Right lobe of liver (tissue), 6 donors: Measurements from ENCODE around the gene KNTC1. TPM values are rescaled to one million over a fixed set of nuclear protein-coding genes. Genes with fewer than 3 reads are reported as not detected.

Source experiments
- ATAC-seq, 4 donors: fragments of 200-7000 bp; cut with Tn5 transposase; one replicate each; pipeline ENCODE4 v1.9.1; 2020; ENCODE audit warnings: mild to moderate bottlenecking in 4 of 4, moderate library complexity in 4 of 4
- DNase-seq, 3 donors: peaks; one replicate each; pipeline ENCODE4 v3.0.0-alpha.2; 2020
- H3K27ac ChIP-seq, 3 donors: fragments of 200-600 bp; one replicate each; pipeline ENCODE4 v1.8.0; 2022
- H3K27me3 ChIP-seq, 2 donors: fragments of 200-600 bp; one replicate each; pipeline ENCODE4 v1.8.0; 2022
- H3K36me3 ChIP-seq, 4 donors: fragments of 200-600 bp; sonication (generic) in 1 of 4; one replicate each; pipeline versions ENCODE4 v1.5.1 to v1.8.0; 2017 to 2022; ENCODE audit warnings: control low read depth in 1 of 4
- H3K4me1 ChIP-seq, 4 donors: fragments of 200-600 bp; sonication (generic) in 1 of 4; one replicate each; pipeline versions ENCODE4 v1.5.1 to v1.8.0; 2017 to 2022; ENCODE audit warnings: control low read depth in 1 of 4
- H3K4me3 ChIP-seq, 3 donors: fragments of 200-600 bp; one replicate each; pipeline ENCODE4 v1.8.0; 2022
- H3K9me3 ChIP-seq, 4 donors: fragments of 200-600 bp; sonication (generic) in 1 of 4; one replicate each; pipeline versions ENCODE4 v1.5.1 to v1.8.0; 2017 to 2022; ENCODE audit warnings: control low read depth in 1 of 4
- CTCF ChIP-seq, 4 donors: fragments of 200-600 bp in 3 of 4; fragments of 450-650 bp in 1 of 4; IDR thresholded peaks; one replicate each; pipeline versions ENCODE4 v1.5.1 to v1.8.0; 2016 to 2022; ENCODE audit warnings: antibody characterized with exemption in 4 of 4, mild to moderate bottlenecking in 2 of 4
- POLR2A ChIP-seq: fragments of 450-650 bp; IDR thresholded peaks from one replicate; pipeline ENCODE4 v1.6.1; 2017; ENCODE audit warnings: antibody characterized with exemption, mild to moderate bottlenecking
- WGBS: methylation state at CpG from one replicate; pipeline ENCODE4 v1.1.6; 2018; ENCODE audit warnings: low coverage, low lambda C conversion rate; ENCODE audit not compliant: insufficient coverage; ENCODE audit errors: missing lambda C conversion rate; 5-methylcytosine and 5-hydroxymethylcytosine counted together
- intact Hi-C, 2 donors: fragments of 100-400 bp; cut with DNase I; formaldehyde crosslinking; loops; one replicate each; pipeline versions ENCODE4 v1.11.2 to v1.14.1; 2022
- total RNA-seq, 6 experiments: library from RNA; depleted of rRNA in 2 of 6; stranded (reverse); fragments of >200 nt in 2 of 6; fragmentation: NEBNext Ultra II Directional in 3 of 6; extraction: Animal tissue kit (Norgen Biotek cat#: 25700) in 3 of 6; gene quantifications; one replicate each; pipeline versions ENCODE4 v1.1.0 to v1.2.4, GENCODE V29; 2016 to 2023
- donor health status: DM: no; HTN: yes; CAD: no.
- donor health status: DM: no; HTN: no; CAD: no.
- donor health status: DM: no; HTN: no; CAD: no.
- donor health status: DM: no; HTN: yes; CAD: no.
- donor health status: DM: no; HTN: yes; CAD: no.

The KNTC1 gene
- total RNA-seq, 6 experiments from 2014 or later, result 2.1 to 10.7 (median 3.5) TPM

- Histone ChIP-seq H3K36me3 (no peaks in the 10 kb centered on the region), H3K4me3 (no peak overlapping the region), H3K27ac (no peak overlapping the region), H3K4me1 (no peaks in the 10 kb centered on the region), H3K9me3 (no peaks in the 10 kb centered on the region), H3K27me3 (no peaks in the 10 kb centered on the region)
- DNase-seq (no peak), ATAC-seq (no peak)
- WGBS, result 92% methylated on average over 2 of the region's 2 CpGs
- no peak for TF ChIP-seq CTCF (IDR thresholded peaks at IDR 0.05)
- no peak for TF ChIP-seq POLR2A
- intact Hi-C loops, result no loop called here
Observed at GRCh38 chr12:122602456-122602855, 75.4 kb downstream of the KNTC1 start.

- no peak for TF ChIP-seq CTCF (IDR thresholded peaks at IDR 0.05)
- TF ChIP-seq POLR2A, result no peak
- no peak overlapping the region for H3K4me3 ChIP-seq
- no peak for ATAC-seq
- intact Hi-C loops, result no loop called here
- no peak overlapping the region for H3K27ac ChIP-seq
- no peak for DNase-seq
- no peaks in the 10 kb centered on the region for H3K4me1 ChIP-seq
- H3K9me3 ChIP-seq, result no peaks in the 10 kb centered on the region
- no peaks in the 10 kb centered on the region for H3K27me3 ChIP-seq
- H3K36me3 ChIP-seq, result no peaks in the 10 kb centered on the region
- WGBS, result 94% methylated on average over 4 of the region's 4 CpGs
Observed at GRCh38 chr12:122604993-122605392, 77.9 kb downstream of the KNTC1 start.

- H3K4me3 ChIP-seq, result no peak overlapping the region
- H3K27ac ChIP-seq, result no peak overlapping the region
- H3K4me1 ChIP-seq, result no peaks in the 10 kb centered on the region
- TF ChIP-seq POLR2A, result no peak
- no peaks in the 10 kb centered on the region for H3K27me3 ChIP-seq
- no peaks in the 10 kb centered on the region for H3K36me3 ChIP-seq
- intact Hi-C loops, result no loop called here
- no peak for DNase-seq
- H3K9me3 ChIP-seq, result no peaks in the 10 kb centered on the region
- 100% methylated on average over 2 of the region's 3 CpGs for WGBS
- ATAC-seq, result no peak
Observed at GRCh38 chr12:122609732-122610131, 82.7 kb downstream of the KNTC1 start.

- no peak overlapping the region for H3K4me3 ChIP-seq
- intact Hi-C loops, result no loop called here
Observed at GRCh38 chr12:122610207-122610606, 83.2 kb downstream of the KNTC1 start.

GRCh38 chr12:122610911-122611310, 83.9 kb downstream of the KNTC1 start:
- TF ChIP-seq POLR2A (no peak), CTCF (IDR thresholded peaks at IDR 0.05) (no peak)
- H3K27ac ChIP-seq, result no peak overlapping the region
- intact Hi-C loops, result no loop called here
- no peaks in the 10 kb centered on the region for H3K27me3 ChIP-seq
- peaks cover 0 to 2% (median 0%) of the 10 kb centered on the region in 4 donors for H3K36me3 ChIP-seq
- WGBS, result 91% methylated on average over 2 of the region's 2 CpGs
- H3K4me3 ChIP-seq, result no peak overlapping the region
- no peaks in the 10 kb centered on the region for H3K4me1 ChIP-seq
- DNase-seq, result no peak
- no peaks in the 10 kb centered on the region for H3K9me3 ChIP-seq
- ATAC-seq, result no peak

More at GRCh38 chr12:122610207-122610606, 83.2 kb downstream of the KNTC1 start:
- Histone ChIP-seq H3K4me1 (no peaks in the 10 kb centered on the region), H3K27me3 (no peaks in the 10 kb centered on the region), H3K27ac (no peak overlapping the region), H3K9me3 (no peaks in the 10 kb centered on the region), H3K36me3 (no peaks in the 10 kb centered on the region)
- ATAC-seq (no peak), DNase-seq (no peak)
- no peak for TF ChIP-seq POLR2A
- no peak for TF ChIP-seq CTCF (IDR thresholded peaks at IDR 0.05)
- 90% methylated on average over 5 of the region's 5 CpGs for WGBS
